Stimulated activated CD8-positive, alpha-beta memory T cell treated with anti-CD3 and anti-CD28 coated beads, Interleukin-7, amount 100 ng/mL, for 24 hours (primary cell): ENCODE data around the gene CDH8.

ENCODE experiments used
- DNase-seq: peaks from one replicate; pipeline ENCODE4 v3.0.0-alpha.2; 2020; ENCODE audit warnings: low read depth

Gene CDH8

DNA sequence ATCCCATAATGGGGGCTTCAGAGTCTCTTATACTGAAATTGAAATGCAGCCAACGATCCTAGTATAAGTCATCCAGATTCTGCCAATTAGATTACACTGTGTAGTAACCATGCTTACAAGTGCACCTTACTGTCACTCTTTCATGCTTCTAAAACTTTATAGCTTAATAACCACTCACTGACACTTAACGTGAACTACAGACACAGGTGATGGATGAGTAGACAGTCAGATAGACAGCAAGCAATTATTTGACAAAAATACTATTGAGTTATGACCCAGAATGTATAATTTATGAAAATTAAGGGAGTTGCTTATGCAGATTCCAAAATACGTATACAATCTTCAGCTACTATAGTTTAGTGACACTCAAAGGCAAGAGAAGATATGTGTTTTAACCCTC, 6.3 kb downstream of the CDH8 start:
- no peak for DNase-seq

DNA sequence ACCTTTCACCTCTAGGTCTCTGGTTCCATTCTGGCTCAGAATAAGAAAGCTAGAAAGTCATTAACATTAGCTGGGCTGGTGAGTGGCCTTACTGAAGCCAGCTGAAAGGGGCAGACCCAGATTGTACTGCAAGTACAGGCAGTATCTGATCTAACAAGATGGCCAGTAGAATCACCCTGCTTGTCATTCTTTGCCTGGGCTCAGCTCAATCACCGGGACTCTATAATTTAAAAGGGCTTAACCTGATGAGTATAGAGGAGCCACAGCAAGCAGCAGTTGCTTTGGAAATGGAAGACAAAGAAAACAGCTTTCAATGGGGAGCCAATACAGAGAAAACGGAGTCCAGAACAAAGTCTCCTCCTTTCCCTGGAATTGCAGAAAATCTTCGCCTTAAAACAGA, 13.6 kb downstream of the CDH8 start:
- no peak for DNase-seq

DNA sequence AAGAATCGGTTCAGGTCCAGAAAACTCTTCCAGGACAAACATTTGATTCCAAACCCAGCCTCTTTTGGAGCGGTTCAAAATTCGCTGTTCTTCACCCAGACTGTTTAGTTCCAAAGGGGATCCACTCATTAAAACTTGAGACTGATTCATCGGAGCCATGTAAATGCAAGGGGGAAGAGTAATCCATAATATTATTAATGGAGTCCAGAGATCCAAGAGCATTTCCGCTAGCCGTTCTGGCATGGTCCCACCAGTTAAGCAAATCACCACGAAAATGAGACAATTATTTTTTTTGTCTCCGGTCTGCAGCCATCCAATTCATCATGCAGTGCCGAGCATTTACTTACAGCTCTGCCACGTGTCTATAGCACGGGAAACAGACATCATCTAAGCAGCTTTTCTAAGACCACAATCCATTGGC, 15.1 kb downstream of the CDH8 start:
- no peak for DNase-seq

DNA sequence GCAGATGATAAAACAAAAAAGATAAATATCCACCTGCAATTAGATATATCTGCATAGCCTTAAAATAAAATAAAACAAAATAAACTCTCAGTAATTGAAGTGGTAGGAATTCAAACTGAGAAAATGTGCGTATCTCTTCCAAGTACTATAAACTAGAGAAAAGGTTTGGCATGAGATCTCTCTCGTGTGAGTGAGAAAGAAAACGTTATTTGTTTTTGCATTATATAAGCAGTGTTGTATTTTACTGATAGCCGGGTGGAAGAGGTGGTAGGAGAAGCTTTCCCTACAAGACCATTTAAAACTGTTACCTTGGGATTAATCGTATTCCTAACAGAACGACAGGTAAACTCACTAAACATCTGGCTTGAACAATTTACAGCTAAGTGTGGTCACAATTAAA, 15.6 kb downstream of the CDH8 start:
- DNase-seq: no peak

DNA sequence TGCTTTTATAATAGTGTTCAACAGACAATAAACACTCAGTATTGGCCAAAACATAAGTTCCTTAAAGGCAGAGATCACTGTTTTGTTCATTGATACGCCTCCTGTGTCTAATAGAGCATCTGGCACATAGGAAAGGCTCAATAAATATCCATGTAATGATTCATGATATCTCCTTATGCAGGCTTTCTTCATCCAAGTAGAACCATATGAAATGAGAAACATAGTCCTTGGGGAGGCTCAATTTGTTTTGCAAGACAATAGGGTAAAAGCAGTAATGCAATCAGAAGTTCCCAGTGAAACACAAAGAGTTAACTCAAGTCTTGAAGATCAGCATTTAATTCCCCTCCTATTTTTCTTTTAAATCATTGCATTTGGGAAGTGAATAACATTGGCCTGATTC, 16.4 kb downstream of the CDH8 start:
- no peak for DNase-seq

DNA sequence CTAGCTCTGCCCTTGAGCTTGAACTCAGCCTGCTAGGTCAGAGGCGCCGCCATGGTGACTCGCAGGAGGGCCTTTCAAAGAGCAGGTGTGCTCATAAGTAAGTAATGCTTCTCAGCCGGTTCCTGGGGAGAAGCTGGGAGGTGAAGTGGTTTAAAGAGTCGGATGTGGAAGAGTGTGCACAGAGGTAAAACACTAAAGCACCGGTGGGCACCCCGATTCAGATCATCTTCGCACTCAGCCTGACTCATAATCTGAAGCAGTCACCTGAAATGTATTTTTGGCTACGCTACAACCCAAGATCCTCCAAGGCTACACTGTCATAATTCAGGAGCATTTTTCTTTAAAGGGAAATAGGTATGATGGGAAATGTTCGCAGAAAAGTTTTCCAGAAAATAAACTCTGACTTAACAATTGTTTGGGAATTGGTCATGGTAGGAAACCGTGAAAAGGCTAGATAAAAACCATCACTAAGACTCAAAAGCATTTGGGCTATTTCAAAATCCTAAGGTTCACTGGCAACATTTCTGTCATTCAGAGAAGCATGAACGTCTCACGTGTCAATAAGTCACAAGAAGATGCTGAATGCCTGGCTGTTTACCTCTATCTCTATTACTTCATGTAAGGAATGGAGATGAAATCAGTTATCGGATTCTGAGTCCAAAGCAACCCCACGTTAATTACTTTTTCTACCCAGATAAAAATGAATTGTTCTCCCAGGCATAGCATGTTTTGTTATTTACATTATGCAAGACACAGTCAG, 17.8 kb downstream of the CDH8 start:
- DNase-seq: no peak

DNA sequence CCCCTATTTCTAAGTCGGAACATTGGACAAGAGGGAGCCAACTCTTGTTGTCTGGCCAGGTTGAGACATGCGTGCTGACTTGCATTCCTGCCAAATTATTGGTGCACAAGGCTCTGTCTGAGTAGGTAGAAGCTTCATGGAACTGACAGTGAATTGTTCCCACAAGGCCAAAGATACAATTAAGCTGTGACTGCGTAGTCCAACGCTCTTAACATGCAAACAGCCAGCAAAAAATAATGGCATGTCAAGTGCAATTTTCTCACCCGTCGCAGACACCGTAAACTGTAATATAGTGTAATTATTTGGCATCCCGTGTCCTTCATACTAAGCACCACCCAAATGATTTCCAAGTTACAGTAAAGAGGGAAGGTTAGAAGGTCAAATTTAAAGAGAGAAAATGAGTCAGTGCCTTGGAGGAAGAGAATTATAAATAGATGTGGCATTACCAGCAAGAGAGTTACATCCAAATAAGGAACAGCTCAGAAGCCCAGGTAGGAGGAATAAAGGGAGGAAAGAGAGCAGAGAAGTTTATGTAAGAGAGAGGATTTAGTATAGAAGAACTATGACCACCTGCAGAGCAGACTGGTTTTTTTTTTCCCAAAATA, 21.8 kb downstream of the CDH8 start:
- DNase-seq: no peak

DNA sequence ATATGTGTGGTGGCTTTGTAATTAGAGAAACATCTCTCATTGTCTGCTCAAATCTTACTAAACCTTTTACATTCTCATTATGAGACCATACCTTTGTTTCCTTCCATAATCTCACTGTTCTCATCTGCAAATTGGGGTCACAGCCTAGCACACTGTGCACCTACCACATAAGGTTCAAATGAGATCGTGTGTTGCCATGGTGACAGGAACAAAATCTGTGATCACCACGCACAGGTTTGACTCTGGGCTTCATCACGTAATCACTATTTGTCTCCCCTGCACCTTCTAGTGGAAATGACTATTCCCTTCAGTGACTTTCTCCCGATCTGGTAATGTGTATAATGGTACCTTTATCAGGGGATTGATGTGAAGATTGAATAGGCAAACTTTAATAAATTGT, 26.1 kb downstream of the CDH8 start:
- no peak for DNase-seq

DNA sequence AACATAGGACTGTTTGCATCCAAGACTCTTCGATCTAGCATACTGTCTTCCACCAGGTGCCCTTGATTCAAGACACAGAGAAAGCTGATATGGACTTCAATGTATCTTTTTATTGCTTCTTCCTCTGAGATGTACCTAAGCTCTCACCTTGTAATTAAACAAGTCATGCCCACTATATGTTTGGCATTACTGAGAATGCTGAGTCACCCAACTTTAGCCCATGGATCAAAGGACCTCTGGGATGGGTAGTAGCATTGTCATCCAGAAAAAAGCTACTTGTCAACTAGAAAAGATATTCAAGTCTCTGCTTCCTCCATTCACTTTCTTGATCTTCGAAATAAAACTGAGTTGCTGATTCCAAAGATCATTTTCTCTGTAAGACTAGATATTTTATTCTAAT, 37.8 kb downstream of the CDH8 start:
- no peak for DNase-seq

DNA sequence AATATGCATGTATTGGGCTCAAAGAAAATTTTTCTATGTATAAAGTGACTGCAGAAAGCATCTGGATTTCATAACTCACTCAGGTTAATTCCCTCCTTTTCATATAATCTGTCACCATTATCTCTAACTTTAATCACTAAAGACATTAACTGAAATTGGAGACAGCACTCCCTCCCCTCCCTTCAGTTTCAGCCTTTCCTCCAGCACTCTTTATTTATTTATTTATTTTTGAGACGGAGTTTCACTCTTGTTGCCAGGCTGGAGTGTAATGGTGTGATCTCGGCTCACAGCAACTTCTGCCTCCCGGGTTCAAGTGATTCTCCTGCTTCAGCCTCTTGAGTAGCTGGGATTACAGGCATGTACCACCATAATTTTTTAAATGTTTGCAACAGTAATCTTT, 43.1 kb downstream of the CDH8 start:
- DNase-seq: no peak

DNA sequence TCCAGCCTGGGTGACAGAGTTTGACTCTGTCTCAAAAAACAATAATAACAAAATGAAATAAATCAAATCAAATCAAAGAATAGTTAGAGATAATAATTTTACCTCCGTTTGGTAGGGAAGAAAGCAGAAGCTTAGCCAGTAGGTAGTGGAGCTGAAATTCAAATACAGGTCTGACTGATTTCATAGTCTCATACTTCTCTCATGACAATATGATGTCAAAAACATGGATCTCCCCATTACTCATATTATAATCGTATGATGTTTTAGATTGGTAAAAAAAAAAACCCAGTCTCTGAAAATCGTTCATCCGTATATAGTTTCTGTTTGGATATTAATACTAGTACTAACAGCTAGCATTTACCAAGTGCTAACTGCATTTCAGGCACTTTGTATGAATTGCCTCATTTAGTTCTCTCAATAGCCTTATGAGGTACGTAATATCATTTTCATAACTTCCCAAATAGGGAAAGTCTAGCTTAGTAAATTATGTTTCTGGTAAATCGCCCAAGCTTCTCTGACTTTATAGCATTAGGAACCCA, 48.7 kb downstream of the CDH8 start:
- no peak for DNase-seq

DNA sequence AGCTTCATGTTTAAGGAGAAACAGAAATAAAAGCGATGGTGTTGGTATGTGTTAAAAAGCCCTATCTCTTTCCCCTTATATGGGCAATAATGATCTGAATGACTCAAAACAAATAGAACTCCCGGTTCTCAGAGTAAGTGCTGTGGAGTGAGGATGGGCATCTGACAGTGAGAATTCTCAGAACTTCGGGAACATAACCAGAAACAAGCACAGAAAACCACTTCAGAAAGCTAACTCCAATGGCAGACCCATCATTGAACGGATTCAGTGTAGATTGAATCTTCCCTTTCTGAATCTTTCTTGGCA, 67.2 kb downstream of the CDH8 start:
- no peak for DNase-seq

DNA sequence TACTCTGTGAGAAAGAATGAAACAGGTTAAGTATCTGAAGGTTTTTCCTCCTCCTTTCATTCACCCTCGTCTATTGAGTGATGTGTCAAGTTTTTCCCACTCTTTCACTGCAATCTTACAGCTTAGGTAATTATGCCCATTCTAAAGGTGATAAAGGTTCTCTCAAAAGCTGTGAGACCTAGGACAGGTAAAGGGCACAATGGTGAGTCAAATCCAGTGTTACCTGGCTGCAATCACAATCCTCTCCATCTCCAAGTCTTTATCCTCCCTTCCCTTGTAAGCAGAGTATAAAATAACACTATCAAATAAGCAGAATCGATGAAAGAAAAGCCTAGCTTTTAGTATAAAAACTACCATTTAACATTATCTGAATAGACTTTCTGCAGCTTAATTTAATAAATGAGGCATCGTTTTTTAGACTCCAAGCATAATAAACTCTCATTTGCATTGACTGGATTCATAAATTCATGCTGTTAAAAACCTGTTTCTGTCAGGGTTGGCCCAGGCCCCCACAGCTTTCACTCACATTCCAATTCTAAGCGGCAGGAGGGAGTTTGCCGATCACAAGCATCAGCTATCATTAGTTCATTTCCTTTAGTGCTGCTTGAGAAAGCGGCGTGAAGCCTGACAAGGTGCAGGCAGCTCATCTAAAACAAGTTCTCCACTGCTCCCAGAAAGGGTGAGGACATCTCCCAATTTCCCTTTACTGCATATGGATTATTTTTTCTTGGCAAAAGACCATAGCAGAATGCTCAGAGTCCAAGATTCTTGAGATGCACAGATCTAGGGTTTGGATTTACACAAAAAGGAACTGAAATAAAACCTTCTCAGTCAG, 67.8 kb downstream of the CDH8 start:
- no peak for DNase-seq

DNA sequence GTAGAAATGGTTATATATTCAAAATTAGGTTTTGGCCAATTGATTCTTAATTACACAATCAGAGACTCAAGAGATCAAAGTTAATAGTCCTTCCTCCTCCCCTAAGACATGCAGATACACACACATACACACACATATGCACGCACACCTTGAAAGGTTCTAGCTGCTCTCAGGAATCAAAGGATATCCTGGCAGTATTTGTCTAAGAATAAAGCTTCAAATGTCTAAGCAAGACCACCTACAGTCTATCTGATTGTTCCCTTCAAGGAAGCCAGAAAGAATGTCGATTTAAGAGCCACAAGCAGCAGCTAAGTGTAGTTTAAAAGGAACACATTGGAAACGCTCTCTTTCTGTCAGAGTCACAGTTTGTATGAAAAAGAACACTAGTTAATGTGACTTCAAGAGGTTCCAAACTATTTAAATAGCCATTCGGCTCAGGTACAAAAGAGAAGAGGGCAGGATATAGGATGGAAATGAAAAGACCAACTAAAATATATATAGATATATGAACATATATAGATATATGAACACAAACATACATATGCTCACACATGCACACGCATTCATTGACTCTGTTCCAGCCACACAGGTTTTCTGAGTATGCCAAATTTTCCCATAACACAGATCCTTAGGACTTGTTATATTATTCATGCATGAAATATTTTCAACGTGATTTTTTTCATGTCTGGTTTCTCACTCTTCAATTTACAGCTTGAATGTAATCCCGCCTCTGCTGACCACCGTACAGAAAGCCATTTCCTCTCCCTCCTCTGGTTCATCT, 79.0 kb downstream of the CDH8 start:
- no peak for DNase-seq

DNA sequence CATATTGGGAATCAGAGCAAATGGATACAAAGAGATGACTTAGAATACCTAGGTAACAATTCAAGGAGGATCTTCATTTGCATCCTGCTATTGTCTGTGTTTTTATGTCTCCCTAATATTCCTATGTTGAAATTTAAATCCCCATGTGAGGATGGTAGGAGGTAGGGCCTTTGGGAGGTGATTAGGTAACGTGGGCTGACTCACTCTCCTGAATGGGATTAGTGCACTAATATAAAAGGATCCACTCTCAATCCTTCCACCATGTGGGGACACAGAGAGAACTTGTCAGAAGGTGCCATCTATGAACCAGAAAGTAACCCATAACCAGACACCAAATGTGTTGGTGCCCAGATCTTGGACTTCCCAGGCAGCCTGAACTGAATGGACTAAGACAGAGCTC, 83.4 kb downstream of the CDH8 start:
- no peak for DNase-seq

DNA sequence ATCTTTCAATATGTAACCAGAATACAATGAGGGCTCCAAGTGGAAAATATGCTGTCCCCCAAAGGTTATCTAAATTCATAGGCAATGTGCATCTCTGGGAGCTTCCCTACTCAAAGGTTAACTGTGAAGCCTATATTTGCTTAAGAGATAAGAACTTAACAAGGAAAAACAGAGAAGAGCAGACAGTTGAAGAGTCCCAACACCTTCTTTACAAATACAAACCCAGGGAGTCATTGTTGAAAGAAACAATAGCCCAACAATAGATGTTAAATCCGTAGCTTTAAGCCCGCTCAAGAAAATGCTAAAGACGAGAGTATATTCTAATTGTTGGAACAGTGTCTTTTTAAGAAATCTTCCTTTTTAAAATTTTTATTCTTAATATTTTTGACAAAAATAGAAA, 87.8 kb downstream of the CDH8 start:
- DNase-seq: no peak

DNA sequence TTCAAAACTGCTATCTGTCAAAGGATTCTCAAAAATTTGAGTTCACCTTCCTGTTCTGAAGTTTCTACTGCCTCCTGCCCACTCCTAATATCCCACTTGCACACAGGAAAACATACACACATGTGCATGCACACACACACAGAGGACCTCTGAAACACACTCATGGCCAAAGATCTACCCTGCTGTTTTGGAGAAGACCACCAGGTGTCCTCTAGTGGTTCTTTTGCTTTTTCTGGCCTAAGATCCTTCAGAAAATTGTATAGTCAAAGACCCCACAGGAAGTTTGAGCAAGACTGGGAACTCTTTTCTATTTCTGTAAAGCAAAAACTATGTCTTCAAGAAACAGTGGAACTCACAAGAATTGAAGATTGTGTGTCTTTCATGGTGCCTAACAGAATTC, 90.2 kb downstream of the CDH8 start:
- no peak for DNase-seq

DNA sequence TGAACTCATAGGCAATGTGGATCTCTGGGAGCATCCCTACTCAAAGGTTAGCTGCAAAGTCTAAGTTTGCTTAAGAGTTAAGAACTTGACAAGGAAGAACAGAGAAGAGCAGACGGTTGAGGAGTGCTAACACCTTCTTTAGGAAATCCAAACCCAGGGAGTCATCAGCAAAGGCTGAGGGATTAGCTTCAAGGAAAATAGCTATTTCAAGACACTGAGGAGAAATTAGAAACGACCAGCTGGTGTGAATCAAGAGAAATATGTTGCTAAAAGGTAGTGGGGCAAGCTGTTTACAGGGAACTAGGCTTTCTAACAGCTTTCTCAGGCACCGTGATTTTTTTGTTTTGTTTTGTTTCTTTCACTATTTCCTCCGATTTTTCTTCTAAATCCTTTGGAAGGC, 90.7 kb downstream of the CDH8 start:
- DNase-seq: no peak

DNA sequence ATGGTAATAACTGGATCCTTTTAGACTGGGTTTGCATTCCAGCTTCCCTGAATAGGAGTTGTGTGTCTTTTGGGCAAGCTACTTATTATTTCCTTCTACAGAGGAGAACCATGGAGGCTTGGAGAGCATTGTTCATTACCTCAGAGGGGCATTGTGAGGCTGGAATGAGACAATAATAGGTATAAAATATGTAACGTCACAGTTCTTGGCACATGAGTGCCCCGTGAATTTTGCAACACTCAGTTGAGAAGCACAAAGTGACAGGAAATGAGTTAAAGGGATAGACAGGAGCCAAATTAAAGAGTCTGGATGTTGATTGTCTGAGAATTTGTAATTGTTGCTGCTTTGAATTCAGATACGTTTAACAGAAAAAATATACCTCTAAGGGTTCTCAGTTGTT, 92.2 kb downstream of the CDH8 start:
- DNase-seq: no peak

DNA sequence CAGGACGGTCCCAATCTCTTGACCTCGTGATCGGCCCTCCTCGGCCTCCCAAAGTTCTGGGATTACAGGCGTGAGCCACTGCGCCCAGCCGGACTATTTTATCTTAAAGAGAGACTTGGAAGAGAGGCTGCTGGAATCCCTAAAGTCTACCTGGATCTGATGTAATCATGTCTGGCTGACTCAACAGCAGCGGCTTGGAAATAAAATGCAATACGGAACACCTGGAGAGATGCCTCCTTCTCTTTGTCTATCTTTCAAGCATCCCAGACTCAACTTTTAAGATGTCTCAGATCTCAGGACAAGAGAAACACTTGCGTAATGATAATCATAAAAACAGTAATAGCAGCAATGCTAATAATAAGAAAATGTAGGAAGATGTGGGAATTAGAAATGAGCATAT, 95.6 kb downstream of the CDH8 start:
- no peak for DNase-seq

DNA sequence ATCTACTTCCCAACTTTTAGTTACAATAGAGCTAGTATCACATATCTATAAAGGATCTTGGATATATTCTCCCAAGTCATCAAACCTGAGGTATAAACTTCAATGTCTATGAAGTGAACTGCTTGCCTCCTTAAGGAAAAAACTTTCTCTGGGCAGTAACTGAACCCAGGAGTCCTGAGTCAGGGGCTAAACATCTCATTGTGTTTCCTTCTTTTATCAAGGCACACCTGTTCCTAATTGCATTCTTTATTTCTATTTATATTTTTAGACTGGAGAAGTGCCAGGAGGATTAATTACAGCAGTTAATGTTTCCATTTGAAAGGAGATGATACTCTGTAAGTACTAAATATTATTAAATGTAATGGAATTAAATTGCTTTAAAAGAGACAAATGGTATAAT, 98.6 kb downstream of the CDH8 start:
- no peak for DNase-seq

DNA sequence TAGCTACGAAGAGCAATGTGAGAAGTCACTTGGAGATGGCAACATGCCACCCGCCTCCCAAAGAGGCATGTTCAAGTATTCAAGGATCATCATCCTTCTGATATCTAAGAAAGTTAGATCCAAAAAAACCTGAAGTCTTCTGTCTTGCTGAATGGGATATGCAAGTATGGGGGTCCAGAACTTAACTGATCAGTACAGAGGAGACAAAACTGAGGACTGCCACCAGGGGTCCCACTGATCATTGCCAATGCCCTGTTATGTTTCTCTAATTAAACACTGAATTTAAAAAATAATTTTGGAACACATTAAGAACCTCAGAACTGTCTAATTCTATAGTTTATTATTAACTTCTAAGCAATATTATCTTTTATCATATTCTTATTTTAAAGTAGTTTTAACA, 99.7 kb downstream of the CDH8 start:
- no peak for DNase-seq
